Measurements from ENCODE around the gene SLC6A19.

GRCh38 chr5:1207555-1207954 lies 6.2 kb downstream of the SLC6A19 start:
- TF ChIP-seq POLR2A (IDR thresholded peaks at IDR 0.05; ENCODE audit: low read length) (no peak), GATA1 (IDR thresholded peaks at IDR 0.05; ENCODE audit: low read depth, low read length) (no peak)

All from erythroblast (primary cell).